Measurements from ENCODE around the gene S100A3. TPM values are rescaled to one million over a fixed set of nuclear protein-coding genes. Genes with fewer than 3 reads are reported as not detected.

S100A3 gene
- total RNA-seq, 1 experiment from 2014 or later: 1.5 TPM

DNA sequence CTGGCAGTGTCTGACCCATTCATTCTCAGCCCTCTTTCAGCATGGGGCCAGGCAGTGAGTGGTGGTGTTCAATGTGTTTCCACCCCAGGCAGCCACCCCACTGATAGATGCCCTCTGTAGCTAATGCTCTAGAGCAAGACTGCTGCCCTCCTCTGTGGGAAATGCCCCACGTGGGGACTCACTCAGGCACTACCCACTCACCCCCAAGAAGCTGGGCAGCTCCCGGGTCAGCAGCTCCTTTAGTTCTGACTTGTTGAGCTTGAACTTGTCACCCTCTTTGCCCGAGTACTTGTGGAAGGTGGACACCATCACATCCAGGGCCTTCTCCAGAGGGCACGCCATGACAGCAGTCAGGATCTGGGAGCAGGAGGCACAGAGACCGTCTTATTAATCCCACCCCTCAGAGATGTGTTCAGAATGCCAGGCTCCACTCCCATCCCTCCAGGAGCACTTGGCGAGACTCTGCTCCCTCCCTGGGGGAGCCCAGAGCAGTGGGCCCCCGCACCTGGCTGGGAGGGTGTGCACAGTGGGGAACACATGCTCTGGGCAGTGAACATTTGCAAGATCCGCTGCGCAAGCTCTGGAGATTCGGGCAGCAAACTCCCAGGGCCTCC is 4.5 kb downstream of the S100A3 start:
- intact Hi-C loops (cut with micrococcal nuclease; ENCODE audit: unreplicated experiment): loop anchor here (1.0 kb wide), 1 partner anchor 8 kb away; no protein-coding TSS in a partner anchor
- Histone ChIP-seq H3K4me2 (peak overlapping the region; percentile 89), H2AFZ (peak overlapping the region; percentile 65; the same call in 1 of the 2 replicates), H3F3A (ENCODE audit: insufficient read depth, low read depth) (peaks cover 45% of the 10 kb centered on the region), H3K4me1 (replicated peaks; ENCODE audit: insufficient read depth) (peaks cover 92% of the 10 kb centered on the region), H3K4me3 (peak overlapping the region; percentile 61), H3K9me2 (ENCODE audit: insufficient read depth) (no peaks in the 10 kb centered on the region), H3K36me3 (ENCODE audit: low read depth) (no peaks in the 10 kb centered on the region), H4K20me1 (ENCODE audit: insufficient read depth) (no peaks in the 10 kb centered on the region), H3K27ac (peak overlapping the region; percentile 67), H3K9me3 (ENCODE audit: insufficient read depth, low read depth) (no peaks in the 10 kb centered on the region), H3K79me2 (ENCODE audit: low read depth) (peaks cover 16% of the 10 kb centered on the region; the same call in 1 of the 2 replicates), H3K27me3 (ENCODE audit: insufficient read depth, low read depth) (no peaks in the 10 kb centered on the region)
- DNase-seq: no peak
- BruUV-seq (replicated peaks): TSS peak; percentile 34
- TF ChIP-seq, protein P1, sequence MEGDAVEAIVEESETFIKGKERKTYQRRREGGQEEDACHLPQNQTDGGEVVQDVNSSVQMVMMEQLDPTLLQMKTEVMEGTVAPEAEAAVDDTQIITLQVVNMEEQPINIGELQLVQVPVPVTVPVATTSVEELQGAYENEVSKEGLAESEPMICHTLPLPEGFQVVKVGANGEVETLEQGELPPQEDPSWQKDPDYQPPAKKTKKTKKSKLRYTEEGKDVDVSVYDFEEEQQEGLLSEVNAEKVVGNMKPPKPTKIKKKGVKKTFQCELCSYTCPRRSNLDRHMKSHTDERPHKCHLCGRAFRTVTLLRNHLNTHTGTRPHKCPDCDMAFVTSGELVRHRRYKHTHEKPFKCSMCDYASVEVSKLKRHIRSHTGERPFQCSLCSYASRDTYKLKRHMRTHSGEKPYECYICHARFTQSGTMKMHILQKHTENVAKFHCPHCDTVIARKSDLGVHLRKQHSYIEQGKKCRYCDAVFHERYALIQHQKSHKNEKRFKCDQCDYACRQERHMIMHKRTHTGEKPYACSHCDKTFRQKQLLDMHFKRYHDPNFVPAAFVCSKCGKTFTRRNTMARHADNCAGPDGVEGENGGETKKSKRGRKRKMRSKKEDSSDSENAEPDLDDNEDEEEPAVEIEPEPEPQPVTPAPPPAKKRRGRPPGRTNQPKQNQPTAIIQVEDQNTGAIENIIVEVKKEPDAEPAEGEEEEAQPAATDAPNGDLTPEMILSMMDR (conservative IDR thresholded peaks at IDR 0.05): no peak
- TF ChIP-seq EZH2 (IDR thresholded peaks at IDR 0.05; ENCODE audit: low read depth): no peak
- CTCF ChIA-PET: interaction anchor here (0.7 to 0.8 kb wide), 3 partner anchors 22 to 83 kb away, joined by 3 to 5 read pairs (median 3); partner anchors contain the start of gene S100A13
- POLR2A ChIA-PET (ENCODE audit: unreplicated experiment): interaction anchor here (0.5 to 2.2 kb wide), 7 partner anchors 9 to 181 kb away, joined by 3 to 26 read pairs (median 5); partner anchors contain the start of genes CHTOP, S100A2 and S100A6

DNA sequence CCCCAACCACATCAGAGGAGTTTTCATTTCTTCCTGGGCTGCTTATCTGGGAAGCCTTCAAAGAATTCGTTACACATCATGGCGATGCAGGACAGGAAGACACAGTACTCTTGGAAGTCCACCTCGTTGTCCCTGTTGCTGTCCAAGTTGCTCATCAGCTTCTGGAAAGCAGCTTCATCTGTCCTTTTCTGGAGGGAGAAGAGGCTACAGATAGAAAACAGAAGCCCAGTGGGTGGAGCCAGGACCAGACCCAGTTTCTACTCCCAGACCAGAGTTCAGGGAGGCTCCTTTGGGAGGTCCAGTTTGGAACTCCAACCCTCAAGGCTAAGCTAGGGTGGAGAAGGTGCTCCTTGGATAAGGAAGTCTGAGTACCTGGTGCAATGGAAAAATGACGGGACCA is 5.3 kb downstream of the S100A3 start:
- ChIA-PET POLR2A (ENCODE audit: unreplicated experiment) (interaction anchor here (0.7 to 1.2 kb wide), 2 partner anchors 22 to 90 kb away, joined by 4 to 5 read pairs; partner anchors contain the start of gene CHTOP), CTCF (no interaction called here)
- Histone ChIP-seq H4K20me1 (ENCODE audit: insufficient read depth) (no peaks in the 10 kb centered on the region), H3K4me3 (peak overlapping the region; percentile 61; the same call in 1 of the 2 replicates), H3K36me3 (ENCODE audit: low read depth) (no peaks in the 10 kb centered on the region), H3K9me2 (ENCODE audit: insufficient read depth) (no peaks in the 10 kb centered on the region), H3K27me3 (ENCODE audit: insufficient read depth, low read depth) (no peaks in the 10 kb centered on the region), H3K9me3 (ENCODE audit: insufficient read depth, low read depth) (no peaks in the 10 kb centered on the region), H3K79me2 (ENCODE audit: low read depth) (peaks cover 16% of the 10 kb centered on the region; the same call in 1 of the 2 replicates), H3F3A (ENCODE audit: insufficient read depth, low read depth) (peaks cover 51% of the 10 kb centered on the region), H3K4me2 (peak overlapping the region; percentile 89), H3K27ac (no peak overlapping the region), H3K4me1 (replicated peaks; ENCODE audit: insufficient read depth) (peaks cover 92% of the 10 kb centered on the region), H2AFZ (no peak overlapping the region)
- no peak for DNase-seq
- intact Hi-C loops (cut with micrococcal nuclease; ENCODE audit: unreplicated experiment): loop anchor here (1.0 kb wide), 1 partner anchor 7 kb away; no protein-coding TSS in a partner anchor
- no peak for TF ChIP-seq EZH2 (IDR thresholded peaks at IDR 0.05; ENCODE audit: low read depth)
- TF ChIP-seq, protein P1 (conservative IDR thresholded peaks at IDR 0.05): no peak
- BruUV-seq (replicated peaks): no TSS peak

- peak overlapping the region; percentile 94 for H3K27ac ChIP-seq
- H3K4me2 ChIP-seq: peak overlapping the region; percentile 89
- CTCF ChIA-PET: no interaction called here
Measured at GRCh38 chr1:153542956-153543711, 5.9 kb downstream of the S100A3 start.

More at GRCh38 chr1:153542956-153543711, 5.9 kb downstream of the S100A3 start:
- TF ChIP-seq, protein P1 (conservative IDR thresholded peaks at IDR 0.05): no peak
- no peak for TF ChIP-seq EZH2 (IDR thresholded peaks at IDR 0.05; ENCODE audit: low read depth)
- H2AFZ ChIP-seq: no peak overlapping the region
- DNase-seq: no peak
- no TSS peak for BruUV-seq (replicated peaks)
- POLR2A ChIA-PET (ENCODE audit: unreplicated experiment): interaction anchor here (0.7 kb wide), 1 partner anchor 23 kb away, joined by 4 read pairs; no protein-coding TSS in a partner anchor
- H3K9me2 ChIP-seq (ENCODE audit: insufficient read depth): no peaks in the 10 kb centered on the region
- H3K79me2 ChIP-seq (ENCODE audit: low read depth): peaks cover 16% of the 10 kb centered on the region; the same call in 1 of the 2 replicates
- intact Hi-C loops (cut with micrococcal nuclease; ENCODE audit: unreplicated experiment): no loop called here
- H3F3A ChIP-seq (ENCODE audit: insufficient read depth, low read depth): peaks cover 57% of the 10 kb centered on the region
- peaks cover 92% of the 10 kb centered on the region for H3K4me1 ChIP-seq (replicated peaks; ENCODE audit: insufficient read depth)
- H3K9me3 ChIP-seq (ENCODE audit: insufficient read depth, low read depth): no peaks in the 10 kb centered on the region
- H3K4me3 ChIP-seq: peak overlapping the region; percentile 61; the same call in 1 of the 2 replicates
- no peaks in the 10 kb centered on the region for H3K27me3 ChIP-seq (ENCODE audit: insufficient read depth, low read depth)
- H3K36me3 ChIP-seq (ENCODE audit: low read depth): no peaks in the 10 kb centered on the region
- no peaks in the 10 kb centered on the region for H4K20me1 ChIP-seq (ENCODE audit: insufficient read depth)
